MCF 10A (cell line): ENCODE data around the gene OR10T2. TPM values are rescaled to one million over a fixed set of nuclear protein-coding genes. Genes with fewer than 3 reads are reported as not detected.

Experiments used
- BruUV-seq: library from RNA; stranded (reverse); fragments of 400-500 nt; replicated peaks from 2 replicates; lab custom pipeline; 2021; lab: Mats Ljungman, UMichigan
- CTCF ChIA-PET: fragments of 300-600 bp; sonication (Branson Sonifier 250); formaldehyde crosslinking; extraction: SDS; loops from one replicate; lab custom pipeline; 2021; ENCODE audit warnings: antibody characterized with exemption, inconsistent platforms; lab: Yijun Ruan, JAX
- POLR2A ChIA-PET: fragments of 300-600, 350-650 bp; sonication (Branson Sonifier 250); formaldehyde crosslinking; extraction: SDS; loops from one replicate; lab custom pipeline; 2020; ENCODE audit warnings: antibody characterized with exemption, inconsistent platforms; lab: Yijun Ruan, JAX
- DNase-seq: peaks from one replicate; pipeline ENCODE4 v3.0.0-alpha.2; 2018; ENCODE audit not compliant: unreplicated experiment
- H3K27ac Mint-ChIP-seq: one replicate; pipeline ENCODE4 v1.8.0; 2022; ENCODE audit warnings: mild to moderate bottlenecking, low read depth, mixed read lengths; ENCODE audit not compliant: unreplicated experiment
- H3K27me3 Mint-ChIP-seq: one replicate; pipeline ENCODE4 v1.8.0; 2022; ENCODE audit warnings: mixed read lengths; ENCODE audit not compliant: insufficient read depth, unreplicated experiment
- H3K36me3 Mint-ChIP-seq: one replicate; pipeline ENCODE4 v1.8.0; 2022; ENCODE audit warnings: mild to moderate bottlenecking, moderate library complexity, mixed read lengths; ENCODE audit not compliant: insufficient read depth, unreplicated experiment
- H3K4me1 Mint-ChIP-seq: one replicate; pipeline ENCODE4 v1.8.0; 2022; ENCODE audit warnings: mixed read lengths; ENCODE audit not compliant: insufficient read depth, unreplicated experiment
- H3K4me3 Mint-ChIP-seq: one replicate; pipeline ENCODE4 v1.8.0; 2022; ENCODE audit warnings: mild to moderate bottlenecking, moderate library complexity, mixed read lengths; ENCODE audit not compliant: unreplicated experiment
- H3K9me3 Mint-ChIP-seq: one replicate; pipeline ENCODE4 v1.8.0; 2022; ENCODE audit warnings: mixed read lengths; ENCODE audit not compliant: unreplicated experiment
- CTCF ChIP-seq: fragments of 200-600 bp; IDR thresholded peaks from one replicate; pipeline ENCODE4 v1.8.0; 2022; ENCODE audit warnings: antibody characterized with exemption, mild to moderate bottlenecking; ENCODE audit not compliant: unreplicated experiment
- intact Hi-C: fragments of 100-400 bp; cut with micrococcal nuclease; formaldehyde crosslinking; loops from 2 replicates; pipeline ENCODE4 v1.14.1; 2022
- total RNA-seq: library from RNA; stranded (reverse); gene quantifications from 2 replicates; pipeline ENCODE4 v1.2.3, GENCODE V29; 2022

Gene OR10T2
- total RNA-seq, 1 experiment from 2014 or later, result not detected

- Mint-ChIP-seq H3K27me3 (peaks cover 85% of the 10 kb centered on the region), H3K4me1 (no peaks in the 10 kb centered on the region), H3K36me3 (no peaks in the 10 kb centered on the region), H3K4me3 (no peak overlapping the region), H3K27ac (no peak overlapping the region), H3K9me3 (no peaks in the 10 kb centered on the region)
- no peak for TF ChIP-seq CTCF
- intact Hi-C loops, result no loop called here
- CTCF ChIA-PET, result interaction anchor here (0.6 kb wide), 1 partner anchor 91 kb away, joined by 3 read pairs; no protein-coding TSS in a partner anchor
- no peak for DNase-seq
- POLR2A ChIA-PET, result no interaction called here
- BruUV-seq, result no TSS peak
Measured at GRCh38 chr1:158414651-158415345, 15.5 kb upstream of the OR10T2 start.

- CTCF ChIA-PET, result interaction anchor here (0.6 kb wide), 2 partner anchors 158 to 644 kb away, joined by 3 read pairs; no protein-coding TSS in a partner anchor
- POLR2A ChIA-PET, result no interaction called here
- Mint-ChIP-seq H3K27ac (no peak overlapping the region), H3K4me1 (no peaks in the 10 kb centered on the region), H3K36me3 (no peaks in the 10 kb centered on the region), H3K4me3 (no peak overlapping the region), H3K27me3 (peaks cover 87% of the 10 kb centered on the region), H3K9me3 (no peaks in the 10 kb centered on the region)
- intact Hi-C loops, result no loop called here
- no peak for TF ChIP-seq CTCF
- no peak for DNase-seq
- BruUV-seq, result no TSS peak
Measured at GRCh38 chr1:158407092-158407491, 7.8 kb upstream of the OR10T2 start.

- Mint-ChIP-seq H3K9me3 (no peaks in the 10 kb centered on the region), H3K4me1 (no peaks in the 10 kb centered on the region), H3K27ac (no peak overlapping the region), H3K36me3 (no peaks in the 10 kb centered on the region), H3K4me3 (no peak overlapping the region), H3K27me3 (peaks cover 94% of the 10 kb centered on the region)
- TF ChIP-seq CTCF, result no peak
- BruUV-seq, result no TSS peak
- CTCF ChIA-PET, result interaction anchor here (0.6 kb wide), 3 partner anchors 51 to 463 kb away, joined by 3 to 6 read pairs (median 3); no protein-coding TSS in a partner anchor
- no peak for DNase-seq
- intact Hi-C loops, result no loop called here
- POLR2A ChIA-PET, result no interaction called here
Measured at GRCh38 chr1:158400871-158401270, 1.6 kb upstream of the OR10T2 start.

DNA sequence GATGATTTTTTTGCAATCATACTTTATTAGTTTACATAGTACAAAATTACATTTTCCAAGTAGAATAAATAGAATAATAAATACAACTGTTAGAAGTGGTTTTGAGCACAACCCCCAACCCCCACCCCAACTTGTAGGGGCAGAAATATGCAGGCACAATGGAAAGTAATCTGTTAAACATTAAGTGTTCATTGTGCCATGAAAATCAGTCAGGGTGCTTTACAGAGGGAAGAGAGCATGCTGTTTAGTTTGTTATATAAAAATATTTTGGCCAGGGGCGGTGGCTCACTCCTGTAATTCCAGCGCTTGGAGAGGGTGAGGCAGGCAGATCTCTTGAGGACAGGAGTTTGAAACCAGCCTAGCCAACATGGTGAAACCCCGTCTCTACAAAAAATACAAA, 2.6 kb downstream of the OR10T2 start:
- DNase-seq, result no peak
- Mint-ChIP-seq H3K36me3 (no peaks in the 10 kb centered on the region), H3K4me3 (no peak overlapping the region), H3K27ac (no peak overlapping the region), H3K27me3 (peaks cover 71% of the 10 kb centered on the region), H3K4me1 (no peaks in the 10 kb centered on the region), H3K9me3 (no peaks in the 10 kb centered on the region)
- ChIA-PET POLR2A (no interaction called here), CTCF (no interaction called here)
- intact Hi-C loops, result no loop called here
- TF ChIP-seq CTCF, result no peak
- no TSS peak for BruUV-seq
